ENCODE data around the gene LRBA. TPM values are rescaled to one million over a fixed set of nuclear protein-coding genes. Genes with fewer than 3 reads are reported as not detected.

Gene LRBA
- total and polyA plus RNA-seq, 2 donors (not counting 3 experiments of a cell fraction or from before 2014, with no cell fraction given), result 18.0 to 35.1 TPM

- dilution Hi-C loops (cut with MboI; ENCODE audit: extremely low pct_ligation_motif_present, low sequenced_read_pairs), result no loop called here
- no TSS peak for BruUV-seq (replicated peaks)
- H3K4me1 ChIP-seq (ENCODE audit: control insufficient read depth, extremely low read depth, insufficient read depth, low read length), result no peaks in the 10 kb centered on the region
- no peaks in the 10 kb centered on the region for H3K9me3 ChIP-seq (replicated peaks; ENCODE audit: control insufficient read depth, insufficient read depth, low read length)
- no peaks in the 10 kb centered on the region for H4K20me1 ChIP-seq (replicated peaks; ENCODE audit: control insufficient read depth, extremely low read depth, insufficient read depth, low read length)
- TF ChIP-seq FOS (IDR thresholded peaks at IDR 0.05; ENCODE audit: borderline replicate concordance, insufficient read depth, low read length) (no peak), POLR2AphosphoS5 (IDR thresholded peaks at IDR 0.05; ENCODE audit: insufficient read depth, low read depth, low read length) (no peak), MYC (IDR thresholded peaks at IDR 0.05; ENCODE audit: low read depth, low read length) (no peak), JUN (IDR thresholded peaks at IDR 0.05; ENCODE audit: borderline replicate concordance, insufficient read depth, insufficient read length, low read depth) (no peak), GATA2 (IDR thresholded peaks at IDR 0.05; ENCODE audit: insufficient read depth, insufficient read length, low read depth, low read length) (no peak), POLR2A (IDR thresholded peaks at IDR 0.05; ENCODE audit: low read depth, low read length) (no peak), EZH2 (IDR thresholded peaks at IDR 0.05; ENCODE audit: borderline replicate concordance, low read depth, low read length, severe bottlenecking) (no peak)
- TF ChIP-seq, protein P1, sequence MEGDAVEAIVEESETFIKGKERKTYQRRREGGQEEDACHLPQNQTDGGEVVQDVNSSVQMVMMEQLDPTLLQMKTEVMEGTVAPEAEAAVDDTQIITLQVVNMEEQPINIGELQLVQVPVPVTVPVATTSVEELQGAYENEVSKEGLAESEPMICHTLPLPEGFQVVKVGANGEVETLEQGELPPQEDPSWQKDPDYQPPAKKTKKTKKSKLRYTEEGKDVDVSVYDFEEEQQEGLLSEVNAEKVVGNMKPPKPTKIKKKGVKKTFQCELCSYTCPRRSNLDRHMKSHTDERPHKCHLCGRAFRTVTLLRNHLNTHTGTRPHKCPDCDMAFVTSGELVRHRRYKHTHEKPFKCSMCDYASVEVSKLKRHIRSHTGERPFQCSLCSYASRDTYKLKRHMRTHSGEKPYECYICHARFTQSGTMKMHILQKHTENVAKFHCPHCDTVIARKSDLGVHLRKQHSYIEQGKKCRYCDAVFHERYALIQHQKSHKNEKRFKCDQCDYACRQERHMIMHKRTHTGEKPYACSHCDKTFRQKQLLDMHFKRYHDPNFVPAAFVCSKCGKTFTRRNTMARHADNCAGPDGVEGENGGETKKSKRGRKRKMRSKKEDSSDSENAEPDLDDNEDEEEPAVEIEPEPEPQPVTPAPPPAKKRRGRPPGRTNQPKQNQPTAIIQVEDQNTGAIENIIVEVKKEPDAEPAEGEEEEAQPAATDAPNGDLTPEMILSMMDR (IDR thresholded peaks at IDR 0.05; ENCODE audit: extremely low read depth in 1 of 2, insufficient read depth in 1 of 2, low read depth in 1 of 2, low read length in 2 of 2), result no peak
- TF ChIP-seq, protein P2, sequence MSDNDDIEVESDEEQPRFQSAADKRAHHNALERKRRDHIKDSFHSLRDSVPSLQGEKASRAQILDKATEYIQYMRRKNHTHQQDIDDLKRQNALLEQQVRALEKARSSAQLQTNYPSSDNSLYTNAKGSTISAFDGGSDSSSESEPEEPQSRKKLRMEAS (IDR thresholded peaks at IDR 0.05; ENCODE audit: insufficient read depth, insufficient read length), result no peak
- intact Hi-C loops (cut with micrococcal nuclease), result no loop called here
- H3K27me3 ChIP-seq (ENCODE audit: control insufficient read depth in 2 of 2, insufficient read depth in 2 of 2, low read length in 2 of 2), result no peaks in the 10 kb centered on the region
- no peak overlapping the region for H3K9ac ChIP-seq (replicated peaks; ENCODE audit: extremely low read depth, insufficient read depth, low read length)
- no peaks in the 10 kb centered on the region for H3K9me1 ChIP-seq (replicated peaks; ENCODE audit: control insufficient read depth, extremely low read depth, insufficient read depth, low read length)
- ChIA-PET CTCF (interaction anchor here (1.0 kb wide), 1 partner anchor 80 kb away, joined by 3 read pairs; no protein-coding TSS in a partner anchor), POLR2A (no interaction called here)
- H3K4me2 ChIP-seq (ENCODE audit: insufficient read depth, low read length), result no peak overlapping the region
- H3K27ac ChIP-seq (ENCODE audit: insufficient read depth, low read depth, low read length), result no peak overlapping the region
- H3K4me3 ChIP-seq (replicated peaks in 1 of 3; ENCODE audit: insufficient read depth in 1 of 3, low read depth in 1 of 3, low read length in 3 of 3), result no peak overlapping the region
- H2AFZ ChIP-seq (ENCODE audit: low read depth, low read length), result no peak overlapping the region
- FAIRE-seq (no peak), DNase-seq (ENCODE audit: low read depth, low spot score) (peak; percentile 39)
- no peaks in the 10 kb centered on the region for H3K36me3 ChIP-seq (ENCODE audit: control insufficient read depth in 2 of 2, extremely low read depth in 1 of 2, insufficient read depth in 2 of 2, low read length in 2 of 2)
- no peaks in the 10 kb centered on the region for H3K79me2 ChIP-seq (ENCODE audit: control insufficient read depth, insufficient read depth, low read length)
Measured at GRCh38 chr4:150402871-150403272, 612.2 kb downstream of the LRBA start.
